ENCODE data around the gene NOLC1.
A peak's percentile ranks its signal among the peaks of the same experiment; 100 is the strongest.

Gene NOLC1

GRCh38 chr10:102151774-102152544, at the start of gene NOLC1:
TSS of gene NOLC1 (plus strand) at chr10:102152389. CDS start at chr10:102152411, 22 bp downstream.
- no peaks in the 10 kb centered on the region for H3K9me3 ChIP-seq (ENCODE audit: control insufficient read depth, insufficient read depth, low read length)
- H3K27ac ChIP-seq (ENCODE audit: low read depth, low read length): peak within 1 kb of the TSS; percentile 79
- H3K4me2 ChIP-seq (ENCODE audit: low read length): peak within 1 kb of the TSS; percentile 90
- peak within 1 kb of the TSS; percentile 94 for H3K4me3 ChIP-seq (ENCODE audit: low read length)
- peaks cover 7% of the 10 kb centered on the region; the same call in 1 of the 2 replicates for H4K20me1 ChIP-seq (ENCODE audit: control insufficient read depth, insufficient read depth, low read depth, low read length)
- H3K4me1 ChIP-seq (ENCODE audit: control insufficient read depth, low read length): peaks cover 46% of the 10 kb centered on the region
- H3K27me3 ChIP-seq (ENCODE audit: control insufficient read depth, low read length): no peaks in the 10 kb centered on the region
- H3K9me2 ChIP-seq (replicated peaks; ENCODE audit: control insufficient read depth, low read length): no peaks in the 10 kb centered on the region
- H3K79me2 ChIP-seq (ENCODE audit: control insufficient read depth, low read length): peaks cover 58% of the 10 kb centered on the region
- peaks cover 29% of the 10 kb centered on the region for H3F3A ChIP-seq (ENCODE audit: control insufficient read depth, insufficient read depth)
- H3K36me3 ChIP-seq (ENCODE audit: control insufficient read depth, low read length): peaks cover 95% of the 10 kb centered on the region
- no peak for TF ChIP-seq CTCF (IDR thresholded peaks at IDR 0.05; ENCODE audit: low read depth, low read length, poor library complexity, severe bottlenecking)
- TF ChIP-seq EZH2phosphoT487 (IDR thresholded peaks at IDR 0.05; ENCODE audit: borderline replicate concordance, low read length): no peak

- no peaks in the 10 kb centered on the region for H3K9me2 ChIP-seq (replicated peaks; ENCODE audit: control insufficient read depth, low read length)
- H3K4me2 ChIP-seq (ENCODE audit: low read length): no peak overlapping the region
- TF ChIP-seq CTCF (IDR thresholded peaks at IDR 0.05; ENCODE audit: low read depth, low read length, poor library complexity, severe bottlenecking): no peak
- no peak for TF ChIP-seq EZH2phosphoT487 (IDR thresholded peaks at IDR 0.05; ENCODE audit: borderline replicate concordance, low read length)
- H3K27ac ChIP-seq (ENCODE audit: low read depth, low read length): no peak overlapping the region
- no peaks in the 10 kb centered on the region for H4K20me1 ChIP-seq (ENCODE audit: control insufficient read depth, insufficient read depth, low read depth, low read length)
- H3K9me3 ChIP-seq (ENCODE audit: control insufficient read depth, insufficient read depth, low read length): no peaks in the 10 kb centered on the region
- H3K4me3 ChIP-seq (ENCODE audit: low read length): no peak overlapping the region
- H3K4me1 ChIP-seq (ENCODE audit: control insufficient read depth, low read length): no peaks in the 10 kb centered on the region
- H3K79me2 ChIP-seq (ENCODE audit: control insufficient read depth, low read length): no peaks in the 10 kb centered on the region
- no peaks in the 10 kb centered on the region for H3K27me3 ChIP-seq (ENCODE audit: control insufficient read depth, low read length)
- peaks cover 15% of the 10 kb centered on the region for H3K36me3 ChIP-seq (ENCODE audit: control insufficient read depth, low read length)
- no peaks in the 10 kb centered on the region for H3F3A ChIP-seq (ENCODE audit: control insufficient read depth, insufficient read depth)
Observed at GRCh38 chr10:102102421-102102820, 49.8 kb upstream of the NOLC1 start.

- no peaks in the 10 kb centered on the region for H3F3A ChIP-seq (ENCODE audit: control insufficient read depth, insufficient read depth)
- H3K27me3 ChIP-seq (ENCODE audit: control insufficient read depth, low read length): no peaks in the 10 kb centered on the region
- no peak overlapping the region for H3K4me2 ChIP-seq (ENCODE audit: low read length)
- H3K4me3 ChIP-seq (ENCODE audit: low read length): no peak overlapping the region
- TF ChIP-seq EZH2phosphoT487 (IDR thresholded peaks at IDR 0.05; ENCODE audit: borderline replicate concordance, low read length) (no peak), CTCF (IDR thresholded peaks at IDR 0.05; ENCODE audit: low read depth, low read length, poor library complexity, severe bottlenecking) (no peak)
- peaks cover 4% of the 10 kb centered on the region for H4K20me1 ChIP-seq (ENCODE audit: control insufficient read depth, insufficient read depth, low read depth, low read length)
- H3K4me1 ChIP-seq (ENCODE audit: control insufficient read depth, low read length): no peaks in the 10 kb centered on the region
- H3K27ac ChIP-seq (ENCODE audit: low read depth, low read length): no peak overlapping the region
- H3K9me2 ChIP-seq (replicated peaks; ENCODE audit: control insufficient read depth, low read length): no peaks in the 10 kb centered on the region
- H3K9me3 ChIP-seq (ENCODE audit: control insufficient read depth, insufficient read depth, low read length): no peaks in the 10 kb centered on the region
- H3K79me2 ChIP-seq (ENCODE audit: control insufficient read depth, low read length): peaks cover 9% of the 10 kb centered on the region
- peaks cover 54% of the 10 kb centered on the region for H3K36me3 ChIP-seq (ENCODE audit: control insufficient read depth, low read length)
Observed at GRCh38 chr10:102106998-102107397, 45.2 kb upstream of the NOLC1 start.

All from DOHH2 (cell line).